ENCODE measurements around the gene MAGEA11. TPM values are rescaled to one million over a fixed set of nuclear protein-coding genes. Genes with fewer than 3 reads are reported as not detected.
"Not testable (repeated sequence)": the region's sequence is repeated elsewhere in the genome, so short reads cannot be mapped to it uniquely, and the experiment has no call there.

The MAGEA11 gene
- not detected in 2 replicates for total RNA-seq (2014; rRNA removed; shearing (Covaris generic))

GRCh38 chrX:149711545-149712236 lies at the start of gene MAGEA11:
Gene MAGEA11, plus strand, starts transcription at chrX:149712060. Its CDS starts 1,100 bp downstream, at chrX:149713160.
- Histone ChIP-seq H3K27ac (no peak within 1 kb of the TSS), H3K27me3 (no peaks in the 10 kb centered on the region), H3K4me1 (no peaks in the 10 kb centered on the region), H3K9me3 (replicated peaks) (no peaks in the 10 kb centered on the region), H3K4me3 (no peak within 1 kb of the TSS), H3K36me3 (no peaks in the 10 kb centered on the region)
- no peak for DNase-seq

- H3K4me3 ChIP-seq; H3K4me1 ChIP-seq; H3K36me3 ChIP-seq; H3K9me3 ChIP-seq (replicated peaks); H3K27me3 ChIP-seq; DNase-seq; H3K27ac ChIP-seq: not testable (repeated sequence)
Measured at GRCh38 chrX:149675088-149675487, 36.8 kb upstream of the MAGEA11 start.

GRCh38 chrX:149675554-149675953 lies 36.3 kb upstream of the MAGEA11 start:
- DNase-seq, H3K36me3 ChIP-seq: not testable (repeated sequence)

GRCh38 chrX:149679164-149679678 lies 32.6 kb upstream of the MAGEA11 start:
- not testable (repeated sequence) for H3K27ac ChIP-seq; H3K27me3 ChIP-seq; DNase-seq; H3K9me3 ChIP-seq (replicated peaks); H3K4me1 ChIP-seq; H3K36me3 ChIP-seq; H3K4me3 ChIP-seq

More at GRCh38 chrX:149675554-149675953, 36.3 kb upstream of the MAGEA11 start:
- H3K27me3 ChIP-seq; H3K4me1 ChIP-seq; H3K9me3 ChIP-seq (replicated peaks); H3K4me3 ChIP-seq; H3K27ac ChIP-seq: not testable (repeated sequence)

GRCh38 chrX:149681182-149681581 lies 30.7 kb upstream of the MAGEA11 start:
- no peaks in the 10 kb centered on the region for H3K27me3 ChIP-seq
- no peaks in the 10 kb centered on the region for H3K4me1 ChIP-seq
- H3K9me3 ChIP-seq (replicated peaks): no peaks in the 10 kb centered on the region
- no peak overlapping the region for H3K4me3 ChIP-seq
- no peak overlapping the region for H3K27ac ChIP-seq
- no peak for DNase-seq
- H3K36me3 ChIP-seq: no peaks in the 10 kb centered on the region

- Histone ChIP-seq H3K36me3 (no peaks in the 10 kb centered on the region), H3K4me3 (no peak overlapping the region), H3K27me3 (no peaks in the 10 kb centered on the region), H3K9me3 (replicated peaks) (no peaks in the 10 kb centered on the region), H3K4me1 (no peaks in the 10 kb centered on the region), H3K27ac (no peak overlapping the region)
- DNase-seq: no peak
Measured at GRCh38 chrX:149682031-149682430, 29.8 kb upstream of the MAGEA11 start.

GRCh38 chrX:149682956-149683947 lies 28.6 kb upstream of the MAGEA11 start:
- Histone ChIP-seq H3K27me3 (no peaks in the 10 kb centered on the region), H3K27ac (no peak overlapping the region), H3K4me3 (no peak overlapping the region), H3K4me1 (no peaks in the 10 kb centered on the region), H3K36me3 (no peaks in the 10 kb centered on the region), H3K9me3 (replicated peaks) (no peaks in the 10 kb centered on the region)
- DNase-seq: no peak

- no peak for DNase-seq
- Histone ChIP-seq H3K27ac (no peak overlapping the region), H3K4me3 (no peak overlapping the region)
Measured at GRCh38 chrX:149683966-149684730, 27.7 kb upstream of the MAGEA11 start.

GRCh38 chrX:149687991-149688390 lies 23.9 kb upstream of the MAGEA11 start:
- H3K27me3 ChIP-seq: no peaks in the 10 kb centered on the region
- H3K4me1 ChIP-seq: no peaks in the 10 kb centered on the region
- no peaks in the 10 kb centered on the region for H3K36me3 ChIP-seq
- no peak overlapping the region for H3K27ac ChIP-seq
- DNase-seq: no peak
- no peaks in the 10 kb centered on the region for H3K9me3 ChIP-seq (replicated peaks)
- no peak overlapping the region for H3K4me3 ChIP-seq

More at GRCh38 chrX:149683966-149684730, 27.7 kb upstream of the MAGEA11 start:
- no peaks in the 10 kb centered on the region for H3K9me3 ChIP-seq (replicated peaks)
- no peaks in the 10 kb centered on the region for H3K36me3 ChIP-seq
- no peaks in the 10 kb centered on the region for H3K4me1 ChIP-seq
- H3K27me3 ChIP-seq: no peaks in the 10 kb centered on the region

GRCh38 chrX:149688552-149688951 lies 23.3 kb upstream of the MAGEA11 start:
- H3K27ac ChIP-seq: no peak overlapping the region

GRCh38 chrX:149691794-149692193 lies 20.1 kb upstream of the MAGEA11 start:
- Histone ChIP-seq H3K9me3 (replicated peaks) (no peaks in the 10 kb centered on the region), H3K36me3 (no peaks in the 10 kb centered on the region), H3K4me3 (no peak overlapping the region), H3K27me3 (no peaks in the 10 kb centered on the region), H3K27ac (no peak overlapping the region), H3K4me1 (no peaks in the 10 kb centered on the region)
- no peak for DNase-seq

More at GRCh38 chrX:149688552-149688951, 23.3 kb upstream of the MAGEA11 start:
- no peak overlapping the region for H3K4me3 ChIP-seq
- no peaks in the 10 kb centered on the region for H3K27me3 ChIP-seq
- DNase-seq: no peak
- no peaks in the 10 kb centered on the region for H3K9me3 ChIP-seq (replicated peaks)
- no peaks in the 10 kb centered on the region for H3K36me3 ChIP-seq
- no peaks in the 10 kb centered on the region for H3K4me1 ChIP-seq

- H3K4me3 ChIP-seq; H3K9me3 ChIP-seq (replicated peaks); H3K27ac ChIP-seq; H3K4me1 ChIP-seq; H3K36me3 ChIP-seq; DNase-seq; H3K27me3 ChIP-seq: not testable (repeated sequence)
Measured at GRCh38 chrX:149692686-149693272, 19.1 kb upstream of the MAGEA11 start.

GRCh38 chrX:149699761-149700160 lies 12.1 kb upstream of the MAGEA11 start:
- Histone ChIP-seq H3K36me3 (no peaks in the 10 kb centered on the region), H3K27ac (no peak overlapping the region), H3K27me3 (no peaks in the 10 kb centered on the region), H3K4me1 (no peaks in the 10 kb centered on the region), H3K4me3 (no peak overlapping the region), H3K9me3 (replicated peaks) (no peaks in the 10 kb centered on the region)
- DNase-seq: no peak

GRCh38 chrX:149704664-149705063 lies 7.2 kb upstream of the MAGEA11 start:
- Histone ChIP-seq H3K9me3 (replicated peaks) (no peaks in the 10 kb centered on the region), H3K36me3 (no peaks in the 10 kb centered on the region)

More at GRCh38 chrX:149704664-149705063, 7.2 kb upstream of the MAGEA11 start:
- Histone ChIP-seq H3K4me3 (no peak overlapping the region), H3K27me3 (no peaks in the 10 kb centered on the region), H3K27ac (no peak overlapping the region), H3K4me1 (no peaks in the 10 kb centered on the region)
- DNase-seq: no peak
